NCI-H345 treated with DMSO at 0.1 percent for 48 hours (cell line): ENCODE data around the gene MLLT3.

Experiments used
- DNase-seq: peaks from one replicate; lab custom pipeline; 2025; ENCODE audit not compliant: unreplicated experiment; lab: John Stamatoyannopoulos, UW

The MLLT3 gene

GRCh38 chr9:20428976-20429375, 193.3 kb downstream of the MLLT3 start:
- DNase-seq: no peak

DNA sequence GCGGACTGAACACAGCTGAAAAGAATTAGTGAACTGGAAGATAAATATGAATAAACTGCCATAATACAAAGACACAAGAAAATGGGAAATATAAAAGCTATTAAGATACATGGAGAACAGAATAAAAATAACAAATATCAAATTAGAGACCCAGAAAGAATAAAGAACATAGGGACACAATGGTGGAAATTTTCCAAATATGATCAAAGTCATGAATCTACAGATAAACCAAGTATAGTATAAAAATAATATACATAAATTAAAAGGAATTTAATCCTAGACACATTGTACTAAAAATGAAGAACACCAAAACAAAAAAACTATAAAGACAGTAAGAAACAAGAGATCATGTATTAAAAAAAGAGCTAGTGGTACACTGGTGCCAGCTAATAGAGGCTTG, 194.9 kb downstream of the MLLT3 start:
- no peak for DNase-seq

DNA sequence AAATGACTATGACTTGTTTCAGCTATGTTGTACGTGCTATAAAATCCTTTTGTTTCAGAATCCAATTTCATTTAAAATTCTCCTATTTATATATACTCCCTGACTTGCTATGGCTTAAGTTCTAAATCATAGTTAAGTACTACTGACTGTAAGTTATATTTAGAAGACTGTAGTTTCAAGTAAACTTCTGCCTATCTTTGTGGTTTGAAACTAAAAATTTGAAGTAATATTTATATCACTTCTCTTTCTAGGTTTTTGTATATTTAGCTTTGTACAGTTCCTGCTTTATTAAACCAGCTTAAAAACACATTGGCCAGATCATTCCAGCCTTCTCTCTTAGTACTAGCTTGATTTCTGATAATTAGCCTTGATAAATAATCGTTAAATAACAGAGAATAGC, 196.3 kb downstream of the MLLT3 start:
- DNase-seq: no peak

- no peak for DNase-seq
Measured at GRCh38 chr9:20419533-20419932, 202.8 kb downstream of the MLLT3 start.

- DNase-seq: no peak
Measured at GRCh38 chr9:20418485-20418884, 203.8 kb downstream of the MLLT3 start.

DNA sequence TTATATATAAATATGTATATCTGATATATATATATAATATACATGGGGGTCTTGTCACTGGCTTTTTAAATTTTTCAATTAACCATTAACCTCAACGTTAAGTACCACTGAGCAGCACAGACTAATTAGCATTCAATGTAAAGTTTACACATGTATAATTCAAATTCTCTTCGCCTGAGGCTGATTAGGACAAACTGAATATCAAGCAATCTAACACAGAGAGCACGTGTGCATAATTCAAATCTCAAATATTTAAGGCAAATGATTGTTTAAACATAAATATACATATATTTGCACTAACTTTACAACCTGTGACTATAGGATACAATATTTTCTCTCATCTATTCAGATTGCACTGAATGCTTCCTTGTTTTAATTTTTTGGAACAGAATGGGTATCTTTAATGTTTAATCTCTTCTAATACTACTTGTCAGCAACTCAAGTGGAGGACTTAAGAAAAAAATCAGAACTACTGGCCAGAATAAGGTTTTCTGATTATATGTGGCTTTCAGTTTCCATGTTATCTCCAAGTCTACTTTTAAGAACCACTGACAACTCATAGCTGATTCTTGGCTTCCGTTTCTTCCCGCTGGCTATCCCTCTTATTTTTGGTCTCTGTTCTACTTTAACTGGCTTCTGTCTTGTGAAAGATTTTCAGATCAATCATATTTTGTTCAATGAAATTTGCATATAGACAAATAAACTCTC, 204.8 kb downstream of the MLLT3 start:
- DNase-seq: no peak

DNA sequence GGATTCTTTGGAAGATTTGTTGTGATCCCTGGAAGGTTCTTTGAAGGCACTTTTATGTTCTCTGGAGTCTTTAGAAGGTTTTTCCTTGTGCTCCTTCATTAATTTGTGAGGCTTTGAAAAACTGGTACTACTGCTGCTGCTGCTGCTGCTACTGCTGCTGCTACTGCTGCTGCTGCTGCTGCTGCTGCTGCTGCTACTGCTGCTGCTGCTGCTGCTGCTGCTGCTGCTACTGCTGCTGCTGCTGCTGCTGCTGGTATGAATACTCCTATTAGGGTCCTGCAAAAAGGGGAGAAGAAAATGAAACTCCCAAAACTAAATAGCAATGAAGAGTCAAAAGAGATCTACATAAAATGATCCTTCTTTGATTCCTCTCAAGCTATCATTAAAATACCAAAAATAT, 208.1 kb downstream of the MLLT3 start:
- DNase-seq: no peak

DNA sequence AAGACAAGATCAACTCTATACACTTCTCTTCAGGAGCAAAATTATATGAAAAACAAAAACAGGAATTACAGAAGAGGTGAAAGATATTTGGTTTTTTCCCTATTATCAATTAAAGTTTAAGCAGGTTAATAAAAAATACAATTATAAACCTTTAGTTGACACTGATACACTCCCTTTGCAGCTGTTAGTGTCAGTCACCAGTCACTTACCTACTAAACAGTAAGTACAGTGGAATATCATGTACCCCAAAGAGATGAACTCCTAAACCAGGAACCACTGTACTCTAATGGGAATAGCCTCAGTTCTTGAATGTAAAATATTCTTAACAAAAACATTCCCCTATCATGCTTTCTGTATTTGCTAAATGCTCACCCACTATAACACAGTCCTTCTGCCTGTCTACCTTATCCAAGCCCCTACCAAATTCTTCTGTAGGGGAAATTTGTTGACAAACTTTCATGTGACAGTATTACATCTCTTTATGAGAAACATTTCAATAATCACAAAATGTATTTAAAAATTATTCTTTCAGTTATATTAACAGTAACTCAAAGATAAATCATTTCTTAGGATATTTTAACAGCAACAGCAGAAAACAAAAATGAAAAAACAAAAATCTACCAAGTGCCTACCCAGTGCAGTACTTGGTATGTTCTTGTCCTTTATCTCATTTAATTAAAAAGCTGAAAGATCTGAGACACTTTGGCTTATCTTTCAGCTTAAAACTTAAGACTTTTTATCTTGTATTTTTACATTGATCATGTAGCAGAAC, 212.8 kb downstream of the MLLT3 start:
- no peak for DNase-seq

- DNase-seq: no peak
Measured at GRCh38 chr9:20408513-20408912, 213.8 kb downstream of the MLLT3 start.

- no peak for DNase-seq
Measured at GRCh38 chr9:20407013-20407412, 215.3 kb downstream of the MLLT3 start.

- no peak for DNase-seq
Measured at GRCh38 chr9:20406344-20406743, 216.0 kb downstream of the MLLT3 start.

- DNase-seq: no peak
Measured at GRCh38 chr9:20405616-20406015, 216.7 kb downstream of the MLLT3 start.

DNA sequence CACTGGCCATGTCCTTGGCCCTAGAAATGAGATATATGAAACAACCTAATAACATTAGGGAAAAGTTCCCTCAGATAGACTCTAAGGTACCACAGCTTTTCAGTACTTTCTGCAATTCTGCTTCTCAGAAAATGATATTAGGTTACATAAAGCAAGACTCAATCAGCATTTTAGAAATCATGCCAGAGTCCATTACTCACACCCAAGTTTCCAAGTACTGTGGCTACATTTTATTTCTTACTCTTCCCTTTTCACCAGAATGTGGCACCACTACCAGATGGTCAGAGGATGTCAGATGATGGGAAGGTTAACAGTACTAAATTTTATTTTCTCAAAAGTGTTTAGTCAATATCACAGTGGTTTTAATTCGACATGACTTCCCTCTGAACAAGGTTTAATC, 217.2 kb downstream of the MLLT3 start:
- DNase-seq: no peak

- DNase-seq: no peak
Measured at GRCh38 chr9:20404192-20404813, 218.0 kb downstream of the MLLT3 start.

DNA sequence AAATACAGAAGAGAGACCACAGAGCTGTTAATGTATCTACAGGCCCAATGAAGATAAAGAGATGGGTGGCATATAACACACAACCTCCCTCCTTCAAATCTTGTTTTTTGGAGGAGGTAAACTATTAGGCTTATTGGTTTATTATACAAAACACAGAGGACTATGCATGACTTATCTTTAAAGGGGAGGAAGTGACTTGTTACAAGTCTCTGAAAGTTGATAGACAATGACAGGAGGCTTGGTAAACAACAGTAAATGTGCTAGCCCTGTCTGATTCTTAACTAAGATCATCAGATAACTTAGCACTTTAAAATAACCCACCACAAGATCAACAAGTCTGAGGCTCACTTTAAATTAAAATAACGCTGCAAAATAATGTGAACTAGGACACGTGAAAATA, 219.0 kb downstream of the MLLT3 start:
- no peak for DNase-seq

DNA sequence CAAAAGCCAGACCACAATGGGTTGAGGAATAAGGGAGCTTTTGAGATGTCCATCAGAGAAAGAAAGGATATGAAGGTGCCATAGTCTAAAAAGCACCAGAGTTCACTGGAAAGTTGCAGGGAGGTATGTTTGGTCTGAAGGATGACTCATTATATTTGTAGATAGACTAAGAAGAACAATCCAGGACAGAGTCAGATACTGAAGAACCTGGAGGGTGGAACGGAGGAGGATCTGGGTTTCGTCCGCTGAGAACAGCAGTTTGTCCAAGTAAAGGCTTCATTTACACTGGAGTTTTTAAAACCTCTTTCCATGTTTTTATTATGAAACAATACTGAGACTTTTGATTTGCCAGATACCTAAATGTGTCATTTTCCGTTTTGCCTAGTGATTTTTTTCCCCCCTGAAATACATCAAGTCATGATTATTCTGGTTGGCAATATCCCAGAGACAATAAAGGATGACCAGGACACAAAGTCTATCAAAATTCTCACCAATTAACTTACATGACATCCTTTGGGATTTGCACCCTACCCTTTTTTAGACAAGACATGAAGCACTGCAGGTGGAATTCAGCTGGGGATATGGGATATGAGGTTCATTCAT, 219.9 kb downstream of the MLLT3 start:
- no peak for DNase-seq

DNA sequence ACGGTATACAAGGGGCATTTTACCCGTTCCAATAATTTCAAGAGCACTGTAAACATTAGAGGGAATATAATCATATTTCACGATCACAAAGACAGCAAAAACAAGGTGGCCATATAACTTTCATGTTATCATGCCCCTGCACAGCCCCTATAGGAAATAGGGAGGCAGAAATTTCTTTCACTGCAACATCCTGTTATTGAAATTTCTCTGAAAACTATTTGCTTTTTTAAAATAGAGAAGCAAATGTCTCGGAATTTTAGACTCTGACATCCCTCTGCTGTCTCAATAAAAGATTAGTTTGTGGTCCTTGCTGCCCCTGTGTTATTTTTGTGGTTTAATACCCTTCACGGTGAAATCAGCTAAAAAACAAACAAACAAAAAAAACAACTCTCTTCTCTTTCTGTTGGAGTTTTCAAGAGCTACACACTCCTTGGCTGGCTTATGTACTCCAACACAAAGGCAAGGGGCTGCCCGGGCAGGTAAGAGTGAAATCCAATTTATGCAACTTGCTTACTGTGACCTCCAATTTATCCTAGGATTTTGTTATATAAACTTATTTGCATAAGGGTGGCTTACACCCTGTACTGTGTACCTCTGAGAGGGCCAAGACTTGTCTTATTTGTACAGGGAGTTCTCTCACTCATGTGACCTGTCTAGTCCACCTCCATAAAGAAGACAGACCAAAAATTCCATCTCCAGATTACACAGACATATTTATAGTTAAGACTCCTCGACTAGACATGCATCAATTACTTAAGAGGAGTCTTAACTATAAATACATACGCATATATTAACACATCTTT, 223.6 kb downstream of the MLLT3 start:
- no peak for DNase-seq

DNA sequence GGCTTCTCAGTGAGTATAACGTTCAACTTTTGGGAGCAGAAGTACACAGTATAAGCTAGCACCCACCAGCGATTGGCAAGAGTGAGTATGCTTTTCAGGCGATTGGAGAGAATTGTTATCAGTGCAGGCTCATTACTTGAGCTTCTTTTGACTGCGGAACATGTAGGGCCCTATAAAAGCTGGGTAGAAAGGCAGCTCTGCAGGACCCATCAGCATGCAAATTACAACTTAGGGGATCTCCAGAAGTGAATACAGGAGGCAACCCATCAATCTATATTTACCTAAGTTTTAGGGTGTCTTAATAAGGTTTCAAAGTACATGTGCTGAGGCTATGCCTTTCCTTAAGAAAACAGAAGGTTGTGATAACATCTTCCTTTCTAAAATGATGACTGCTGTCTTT, 225.0 kb downstream of the MLLT3 start:
- no peak for DNase-seq

- DNase-seq: no peak
Measured at GRCh38 chr9:20396509-20396908, 225.8 kb downstream of the MLLT3 start.

GRCh38 chr9:20395651-20396050, 226.6 kb downstream of the MLLT3 start:
- DNase-seq: no peak

GRCh38 chr9:20394969-20395368, 227.3 kb downstream of the MLLT3 start:
- no peak for DNase-seq
